Fibroblast of the conjunctiva (primary cell): Measurements from ENCODE around the gene ZNF644.
"Not testable (repeated sequence)": the region's sequence is repeated elsewhere in the genome, so short reads cannot be mapped to it uniquely, and the experiment has no call there.

Experiments
- DNase-seq: peaks from one replicate; pipeline ENCODE4 v3.0.0-alpha.2; 2010; ENCODE audit warnings: low read depth

Gene ZNF644

GRCh38 chr1:91021686-91022517 is at the start of gene ZNF644:
Gene ZNF644, minus strand, starts transcription at chr1:91022035. Its CDS starts 39,682 bp downstream, at chr1:90982353.
- peak; percentile 86 for DNase-seq

- no peak for DNase-seq
These were observed 48.5 kb upstream of the ZNF644 start for GRCh38 chr1:91070298-91070697.

DNA sequence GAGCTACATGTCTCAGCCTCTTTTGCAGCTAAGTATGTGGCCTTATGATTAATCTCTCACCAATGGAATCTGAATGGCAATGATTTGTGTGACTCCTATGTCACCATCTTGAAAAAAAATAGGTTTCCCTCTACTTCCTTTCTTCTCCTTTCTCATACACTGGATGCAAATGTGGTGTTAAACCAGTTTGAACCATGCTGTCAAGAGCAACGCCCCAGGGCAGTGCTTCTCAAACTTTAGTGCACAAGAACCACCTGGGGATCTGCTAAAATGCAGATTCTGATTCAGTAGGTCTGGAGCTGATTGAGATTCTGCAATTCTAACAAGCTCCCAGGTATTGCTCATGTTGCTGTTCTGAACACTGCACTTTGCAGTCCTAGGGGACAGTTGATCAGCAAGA is 44.7 kb upstream of the ZNF644 start:
- no peak for DNase-seq

DNA sequence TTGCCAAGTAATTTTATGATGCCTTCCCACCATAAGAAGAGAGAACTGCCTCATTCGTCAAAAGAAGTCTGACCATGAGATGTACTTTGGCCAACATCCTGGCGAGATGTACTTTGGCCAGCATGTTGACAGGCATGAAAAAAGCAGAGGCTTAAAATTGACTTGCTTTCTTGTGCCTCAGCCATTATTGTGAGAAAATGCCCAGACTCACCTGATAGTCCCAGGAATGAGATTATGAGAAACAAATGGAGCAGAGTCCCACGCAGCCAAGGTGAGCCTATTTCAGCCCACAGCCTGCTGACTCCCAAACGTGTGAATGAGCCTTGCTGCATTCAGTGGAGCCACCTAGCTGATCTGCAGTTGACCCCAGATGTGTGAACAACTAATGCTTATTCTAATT is 43.5 kb upstream of the ZNF644 start:
- DNase-seq = no peak

- DNase-seq = not testable (repeated sequence)
These were observed 41.6 kb upstream of the ZNF644 start for GRCh38 chr1:91063403-91063802.

GRCh38 chr1:91059157-91059556 is 37.3 kb upstream of the ZNF644 start:
- no peak for DNase-seq

- no peak for DNase-seq
These were observed 35.9 kb upstream of the ZNF644 start for GRCh38 chr1:91057784-91058183.

DNA sequence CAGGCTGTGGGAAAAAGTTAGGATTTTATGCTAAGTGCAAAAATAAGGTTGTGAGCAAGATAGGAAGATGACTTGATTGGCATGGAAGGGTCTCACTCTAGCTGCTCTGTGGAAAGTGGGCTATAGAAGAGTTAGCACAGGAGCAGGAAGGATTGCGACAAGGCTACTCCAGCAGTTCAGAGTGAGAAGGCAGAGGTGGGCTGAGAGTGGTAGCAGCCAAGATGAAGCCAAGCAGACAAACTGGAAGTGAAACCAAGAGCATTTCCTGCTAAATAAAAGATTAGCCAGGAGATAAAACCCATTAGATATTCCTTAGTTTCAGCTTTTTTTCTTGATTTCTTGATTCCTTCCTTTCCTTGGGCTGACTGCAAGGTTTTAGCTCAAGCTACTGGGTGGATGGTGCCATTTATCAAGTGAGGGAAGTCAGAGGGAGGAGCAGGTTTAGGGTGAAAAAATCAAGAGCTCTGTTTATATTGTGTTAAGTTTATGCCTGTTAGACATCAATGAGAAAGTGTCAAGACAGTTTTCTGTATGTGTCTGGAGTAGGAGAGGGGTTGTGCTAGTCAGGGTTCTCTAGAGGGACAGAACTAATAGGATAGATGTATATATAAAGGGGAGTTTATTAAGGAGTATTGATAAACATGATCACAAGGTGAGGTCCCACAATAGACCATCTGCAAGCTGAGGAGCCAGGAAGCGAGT is 33.1 kb upstream of the ZNF644 start:
- no peak for DNase-seq

DNA sequence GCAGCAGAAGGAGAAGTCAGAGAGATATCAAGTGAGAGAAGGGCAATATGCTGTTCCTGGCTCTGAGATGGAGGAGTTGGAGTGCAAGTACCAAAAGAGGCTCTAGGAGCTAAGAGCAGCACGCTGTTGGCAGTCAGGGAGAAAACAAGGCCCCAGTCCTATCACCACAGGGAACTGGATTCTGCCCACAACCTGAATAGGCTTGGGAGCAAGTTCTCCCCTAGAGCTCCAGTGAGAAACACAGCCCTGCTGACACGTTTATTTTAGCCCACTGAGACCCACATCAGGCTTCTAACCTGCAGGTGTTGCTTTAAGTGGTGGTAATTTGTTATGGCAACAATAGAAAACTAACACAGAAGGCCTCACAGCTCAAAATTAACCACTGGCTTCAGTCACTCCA is 31.8 kb upstream of the ZNF644 start:
- no peak for DNase-seq

DNA sequence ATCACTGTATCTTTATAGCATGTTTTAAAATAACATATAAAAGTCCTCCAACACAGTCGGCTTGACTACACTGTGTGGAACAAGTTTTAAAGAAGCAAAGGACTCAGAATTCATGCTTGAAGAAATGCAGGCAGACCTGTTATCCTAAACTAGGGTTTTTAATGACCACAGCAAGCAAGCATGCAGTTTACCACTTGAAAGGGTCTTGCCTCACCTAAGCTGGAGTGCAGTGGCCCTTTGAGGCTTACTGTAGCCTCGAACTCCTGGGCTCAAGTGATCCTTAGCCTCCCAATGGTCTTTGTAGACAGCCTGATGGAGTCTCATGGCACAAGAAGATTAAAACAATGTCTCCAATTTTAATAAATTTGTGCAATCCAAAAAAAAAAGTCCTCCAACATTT is 27.7 kb upstream of the ZNF644 start:
- not testable (repeated sequence) for DNase-seq

DNA sequence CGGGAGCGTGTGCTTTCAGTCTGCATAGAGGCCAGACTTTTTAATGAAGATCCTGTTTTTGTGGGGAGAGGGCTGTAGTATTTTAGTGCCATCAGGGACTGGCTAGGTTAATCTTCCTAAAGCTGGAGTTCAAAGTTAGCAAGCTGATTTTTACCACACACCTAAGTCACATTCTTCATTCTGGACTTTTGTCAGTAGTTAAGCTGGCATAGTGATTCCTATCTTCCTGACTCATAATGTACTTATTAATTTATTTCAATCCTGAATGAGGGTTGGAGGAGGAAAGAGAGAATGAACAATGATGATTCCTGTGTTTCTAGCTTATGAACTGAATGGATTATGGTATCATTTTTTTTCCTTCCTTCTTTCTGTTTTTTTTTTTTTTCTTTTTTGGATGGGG is 24.9 kb upstream of the ZNF644 start:
- DNase-seq = no peak

- no peak for DNase-seq
These were observed 23.4 kb upstream of the ZNF644 start for GRCh38 chr1:91045284-91045683.

DNA sequence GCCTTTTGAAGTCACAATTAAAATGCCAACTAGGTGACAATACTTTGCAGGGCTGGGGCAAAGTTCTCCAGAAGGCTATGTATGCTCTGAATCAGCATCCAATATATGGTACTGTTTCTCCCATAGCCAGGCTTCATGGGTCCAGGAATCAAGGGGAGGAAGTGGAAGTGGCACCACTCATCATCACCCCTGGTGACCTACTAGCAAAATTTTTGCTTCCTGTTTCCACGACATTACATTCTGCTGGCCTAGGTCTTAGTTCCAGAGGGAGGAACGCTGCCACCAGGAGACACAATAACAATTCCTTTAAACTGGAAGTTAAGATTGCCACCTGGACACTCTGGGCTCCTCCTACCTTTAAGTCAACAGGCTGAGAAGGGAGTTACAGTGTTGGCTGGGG is 22.9 kb upstream of the ZNF644 start:
- DNase-seq = not testable (repeated sequence)

GRCh38 chr1:91042372-91042771 is 20.5 kb upstream of the ZNF644 start:
- not testable (repeated sequence) for DNase-seq

DNA sequence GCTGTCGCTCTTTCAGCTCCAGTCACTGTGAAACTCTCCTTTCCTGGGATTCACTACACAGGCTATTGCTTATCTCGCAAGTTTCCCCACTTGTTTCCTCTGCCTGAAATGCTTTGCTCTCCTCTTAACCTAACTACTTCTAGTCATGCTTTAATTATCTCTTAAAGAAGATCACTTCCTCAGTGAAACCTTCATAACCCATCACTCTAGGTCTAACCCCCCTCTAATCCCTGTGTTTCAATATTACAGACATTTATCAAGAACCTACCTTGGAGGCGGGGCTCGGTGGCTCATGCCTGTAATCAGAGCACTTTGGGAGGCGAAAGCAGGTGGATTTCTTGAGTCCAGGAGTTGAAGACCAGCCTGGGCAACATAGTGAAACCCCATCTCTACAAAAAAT is 16.7 kb upstream of the ZNF644 start:
- DNase-seq = no peak

GRCh38 chr1:91036894-91037829 is 15.3 kb upstream of the ZNF644 start:
- DNase-seq = no peak

DNA sequence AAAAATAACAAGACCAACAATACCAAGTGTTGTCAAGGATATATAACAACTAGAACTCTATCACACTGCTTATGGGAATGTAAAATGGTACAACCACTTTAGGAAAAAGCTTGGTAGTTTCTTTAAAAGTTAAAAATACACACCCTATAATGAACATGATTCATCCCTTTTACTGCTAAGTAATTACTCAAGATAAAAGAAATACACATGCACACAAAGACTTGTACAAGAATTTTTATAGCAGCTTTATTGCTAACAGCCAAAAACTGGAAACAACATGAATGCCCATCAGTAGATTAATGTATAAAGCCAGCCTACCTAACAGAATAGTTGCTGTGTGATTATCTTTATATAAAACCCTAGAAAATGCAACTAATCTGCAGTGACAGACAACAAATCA is 10.5 kb upstream of the ZNF644 start:
- DNase-seq = no peak

- no peak for DNase-seq
These were observed 9.2 kb upstream of the ZNF644 start for GRCh38 chr1:91031081-91031480.

GRCh38 chr1:91026777-91027176 is 4.9 kb upstream of the ZNF644 start:
- no peak for DNase-seq

- DNase-seq = no peak
These were observed 4.5 kb upstream of the ZNF644 start for GRCh38 chr1:91026320-91026719.

- no peak for DNase-seq
These were observed 2.8 kb upstream of the ZNF644 start for GRCh38 chr1:91024481-91025119.

GRCh38 chr1:91022518-91022929 is 689 bp upstream of the ZNF644 start:
- no peak for DNase-seq
